Stimulated activated CD8-positive, alpha-beta memory T cell treated with anti-CD3 and anti-CD28 coated beads, Interleukin-15, amount 100 ng/mL, for 1 hour (primary cell): Measurements from ENCODE around the gene PID1.
"Not testable (repeated sequence)": the region's sequence is repeated elsewhere in the genome, so short reads cannot be mapped to it uniquely, and the experiment has no call there.

Experiments
- DNase-seq: peaks from one replicate; pipeline ENCODE4 v3.0.0-alpha.2; 2020; ENCODE audit warnings: low read depth

The PID1 gene

GRCh38 chr2:229111744-229112143 lies 159.3 kb downstream of the PID1 start:
- DNase-seq: no peak

- DNase-seq: no peak
These were observed 161.9 kb downstream of the PID1 start for GRCh38 chr2:229109195-229109594.

- DNase-seq: no peak
These were observed 163.5 kb downstream of the PID1 start for GRCh38 chr2:229107601-229108000.

- no peak for DNase-seq
These were observed 166.1 kb downstream of the PID1 start for GRCh38 chr2:229104974-229105387.

GRCh38 chr2:229104025-229104424 lies 167.1 kb downstream of the PID1 start:
- DNase-seq: no peak

GRCh38 chr2:229101314-229101713 lies 169.8 kb downstream of the PID1 start:
- no peak for DNase-seq

- no peak for DNase-seq
These were observed 171.9 kb downstream of the PID1 start for GRCh38 chr2:229099231-229099630.

- no peak for DNase-seq
These were observed 172.3 kb downstream of the PID1 start for GRCh38 chr2:229098801-229099200.

GRCh38 chr2:229096409-229097066 lies 174.5 kb downstream of the PID1 start:
- no peak for DNase-seq

- DNase-seq: no peak
These were observed 175.6 kb downstream of the PID1 start for GRCh38 chr2:229095472-229095871.

GRCh38 chr2:229090225-229090624 lies 180.9 kb downstream of the PID1 start:
- DNase-seq: no peak

- DNase-seq: no peak
These were observed 181.3 kb downstream of the PID1 start for GRCh38 chr2:229089776-229090175.

- DNase-seq: no peak
These were observed 182.0 kb downstream of the PID1 start for GRCh38 chr2:229088966-229089700.

- DNase-seq: no peak
These were observed 182.6 kb downstream of the PID1 start for GRCh38 chr2:229088517-229088913.

- DNase-seq: no peak
These were observed 183.1 kb downstream of the PID1 start for GRCh38 chr2:229087843-229088516.

GRCh38 chr2:229087267-229087666 lies 183.8 kb downstream of the PID1 start:
- no peak for DNase-seq

- no peak for DNase-seq
These were observed 185.6 kb downstream of the PID1 start for GRCh38 chr2:229085439-229085838.

GRCh38 chr2:229084447-229084846 lies 186.6 kb downstream of the PID1 start:
- no peak for DNase-seq

- no peak for DNase-seq
These were observed 187.3 kb downstream of the PID1 start for GRCh38 chr2:229083606-229084340.

GRCh38 chr2:229081411-229081810 lies 189.7 kb downstream of the PID1 start:
- DNase-seq: no peak

GRCh38 chr2:229080172-229080571 lies 190.9 kb downstream of the PID1 start:
- DNase-seq: no peak

- DNase-seq: not testable (repeated sequence)
These were observed 194.2 kb downstream of the PID1 start for GRCh38 chr2:229076886-229077285.
